GM12892 (cell line): ENCODE data around the gene ZNF639.

ENCODE experiments used
- POLR2A ChIP-seq: IDR thresholded peaks from 2 replicates; pipeline ENCODE4 v1.6.1; 2011; ENCODE audit warnings: low read depth, low read length, control low read depth
- POLR2AphosphoS5 ChIP-seq: IDR thresholded peaks from 2 replicates; pipeline ENCODE4 v1.6.1; 2011; ENCODE audit warnings: low read depth, low read length, control low read depth
- TAF1 ChIP-seq: IDR thresholded peaks from 2 replicates; pipeline ENCODE4 v1.6.1; 2011; ENCODE audit warnings: low read depth, mild to moderate bottlenecking, control low read depth, low read length, borderline replicate concordance

- TF ChIP-seq TAF1, result 0 out of 2 replicates have a peak, but pooled peaks have one; percentile 35
- peak; percentile 92 for TF ChIP-seq POLR2A
- peak; percentile 84 for TF ChIP-seq POLR2AphosphoS5
These were observed 24.7 kb downstream of the ZNF639 start, which contains the start of gene MFN1 for GRCh38 chr3:179347345-179348194.
